Measurements from ENCODE around the gene IL18.
"Not testable (repeated sequence)": the region's sequence is repeated elsewhere in the genome, so short reads cannot be mapped to it uniquely, and the experiment has no call there.

Gene IL18

GRCh38 chr11:112163875-112164685, at the start of gene IL18:
Gene IL18 (minus strand): TSS chr11:112164094. CDS start chr11:112155053, 9,041 bp downstream.
- DNase-seq (ENCODE audit: low read depth in 2 of 2) = no peak

GRCh38 chr11:112212710-112213109, 48.8 kb upstream of the IL18 start:
- DNase-seq (ENCODE audit: low read depth in 2 of 2) = no peak

GRCh38 chr11:112212290-112212689, 48.4 kb upstream of the IL18 start:
- no peak for DNase-seq (ENCODE audit: low read depth in 2 of 2)

- DNase-seq (ENCODE audit: low read depth in 2 of 2) = no peak
Observed at GRCh38 chr11:112211536-112211935, 47.6 kb upstream of the IL18 start.

- DNase-seq (ENCODE audit: low read depth in 2 of 2) = no peak
Observed at GRCh38 chr11:112210890-112211289, 47.0 kb upstream of the IL18 start.

- no peak for DNase-seq (ENCODE audit: low read depth in 2 of 2)
Observed at GRCh38 chr11:112206071-112206470, 42.2 kb upstream of the IL18 start.

GRCh38 chr11:112200252-112200651, 36.4 kb upstream of the IL18 start:
- no peak for DNase-seq (ENCODE audit: low read depth in 2 of 2)

- not testable (repeated sequence) for DNase-seq (ENCODE audit: low read depth in 2 of 2)
Observed at GRCh38 chr11:112199101-112199500, 35.2 kb upstream of the IL18 start.

- no peak for DNase-seq (ENCODE audit: low read depth in 2 of 2)
Observed at GRCh38 chr11:112196519-112197087, 32.7 kb upstream of the IL18 start.

GRCh38 chr11:112195951-112196351, 32.1 kb upstream of the IL18 start:
- DNase-seq (ENCODE audit: low read depth in 2 of 2) = no peak

GRCh38 chr11:112195113-112195512, 31.2 kb upstream of the IL18 start:
- not testable (repeated sequence) for DNase-seq (ENCODE audit: low read depth in 2 of 2)

GRCh38 chr11:112186304-112186703, 22.4 kb upstream of the IL18 start:
- DNase-seq (ENCODE audit: low read depth in 2 of 2) = no peak

- no peak for DNase-seq (ENCODE audit: low read depth in 2 of 2)
Observed at GRCh38 chr11:112185883-112186282, 22.0 kb upstream of the IL18 start.

- no peak for DNase-seq (ENCODE audit: low read depth in 2 of 2)
Observed at GRCh38 chr11:112182867-112183266, 19.0 kb upstream of the IL18 start.

GRCh38 chr11:112179601-112180000, 15.7 kb upstream of the IL18 start:
- no peak for DNase-seq (ENCODE audit: low read depth in 2 of 2)

- no peak for DNase-seq (ENCODE audit: low read depth in 2 of 2)
Observed at GRCh38 chr11:112178936-112179335, 15.0 kb upstream of the IL18 start.

- no peak for DNase-seq (ENCODE audit: low read depth in 2 of 2)
Observed at GRCh38 chr11:112178428-112178827, 14.5 kb upstream of the IL18 start.

GRCh38 chr11:112177589-112177988, 13.7 kb upstream of the IL18 start:
- no peak for DNase-seq (ENCODE audit: low read depth in 2 of 2)

- no peak for DNase-seq (ENCODE audit: low read depth in 2 of 2)
Observed at GRCh38 chr11:112176077-112176476, 12.2 kb upstream of the IL18 start.

- DNase-seq (ENCODE audit: low read depth in 2 of 2) = no peak
Observed at GRCh38 chr11:112175599-112175952, 11.7 kb upstream of the IL18 start.

GRCh38 chr11:112174789-112175598, 11.1 kb upstream of the IL18 start, which contains the start of gene BCO2:
Gene BCO2 (plus strand): TSS chr11:112175512. CDS start chr11:112175602, 90 bp downstream.
- peak in 1 of 2 donors; percentile 5 for DNase-seq (ENCODE audit: low read depth in 2 of 2)

GRCh38 chr11:112173152-112173551, 9.3 kb upstream of the IL18 start:
- no peak for DNase-seq (ENCODE audit: low read depth in 2 of 2)
